HG02759 (cell line): ENCODE measurements around the gene ZPBP.
A peak's percentile ranks its signal among the peaks of the same experiment; 100 is the strongest.
"Not testable (repeated sequence)": the region's sequence is repeated elsewhere in the genome, so short reads cannot be mapped to it uniquely, and the experiment has no call there.

Experiments used
- ATAC-seq: cut with Tn5 transposase; IDR thresholded peaks from one replicate; pipeline ENCODE4 v1.9.1; 2021; ENCODE audit warnings: mild to moderate bottlenecking, moderate library complexity; ENCODE audit not compliant: unreplicated experiment

ZPBP gene

GRCh38 chr7:50047716-50048115 lies 45.3 kb downstream of the ZPBP start:
- ATAC-seq, result no peak

GRCh38 chr7:50041165-50041564 lies 51.9 kb downstream of the ZPBP start:
- ATAC-seq, result not testable (repeated sequence)

GRCh38 chr7:50037086-50037485 lies 56.0 kb downstream of the ZPBP start:
- ATAC-seq, result no peak

GRCh38 chr7:50022991-50023390 lies 70.1 kb downstream of the ZPBP start:
- ATAC-seq, result peak; percentile 57

GRCh38 chr7:50022451-50022850 lies 70.6 kb downstream of the ZPBP start:
- ATAC-seq, result no peak

GRCh38 chr7:49995681-49996080 lies 97.4 kb downstream of the ZPBP start:
- no peak for ATAC-seq

GRCh38 chr7:49986191-49986590 lies 106.9 kb downstream of the ZPBP start:
- ATAC-seq, result no peak

GRCh38 chr7:49980465-49980864 lies 112.6 kb downstream of the ZPBP start:
- ATAC-seq, result no peak

- ATAC-seq, result no peak
Observed at GRCh38 chr7:49976238-49976637, 116.8 kb downstream of the ZPBP start.

- ATAC-seq, result no peak
Observed at GRCh38 chr7:49974035-49974434, 119.0 kb downstream of the ZPBP start.

- ATAC-seq, result no peak
Observed at GRCh38 chr7:49937608-49938007, 155.4 kb downstream of the ZPBP start.

- ATAC-seq, result no peak
Observed at GRCh38 chr7:49931627-49932026, 161.4 kb downstream of the ZPBP start.

GRCh38 chr7:49928787-49929186 lies 164.3 kb downstream of the ZPBP start:
- no peak for ATAC-seq

GRCh38 chr7:49927631-49928030 lies 165.4 kb downstream of the ZPBP start:
- no peak for ATAC-seq

GRCh38 chr7:49926720-49927119 lies 166.3 kb downstream of the ZPBP start:
- ATAC-seq, result no peak

GRCh38 chr7:49911909-49912308 lies 181.1 kb downstream of the ZPBP start:
- ATAC-seq, result no peak

- ATAC-seq, result no peak
Observed at GRCh38 chr7:49894543-49894942, 198.5 kb downstream of the ZPBP start.

- ATAC-seq, result no peak
Observed at GRCh38 chr7:49893131-49893530, 199.9 kb downstream of the ZPBP start.

- no peak for ATAC-seq
Observed at GRCh38 chr7:49892481-49892880, 200.6 kb downstream of the ZPBP start.
